Erythroblast (primary cell): Measurements from ENCODE around the gene VSX2.

ENCODE experiments used
- DNase-seq, 2 experiments: peaks; one replicate each; lab custom pipeline; 2025; lab: John Stamatoyannopoulos, UW
- GATA1 ChIP-seq: IDR thresholded peaks from 2 replicates; pipeline ENCODE4 v1.6.1; 2011; ENCODE audit warnings: low read depth, mild to moderate bottlenecking, control low read depth, low read length, moderate library complexity
- POLR2A ChIP-seq: IDR thresholded peaks from 2 replicates; pipeline ENCODE4 v1.6.1; 2011; ENCODE audit warnings: mild to moderate bottlenecking, low read length

VSX2 gene

DNA sequence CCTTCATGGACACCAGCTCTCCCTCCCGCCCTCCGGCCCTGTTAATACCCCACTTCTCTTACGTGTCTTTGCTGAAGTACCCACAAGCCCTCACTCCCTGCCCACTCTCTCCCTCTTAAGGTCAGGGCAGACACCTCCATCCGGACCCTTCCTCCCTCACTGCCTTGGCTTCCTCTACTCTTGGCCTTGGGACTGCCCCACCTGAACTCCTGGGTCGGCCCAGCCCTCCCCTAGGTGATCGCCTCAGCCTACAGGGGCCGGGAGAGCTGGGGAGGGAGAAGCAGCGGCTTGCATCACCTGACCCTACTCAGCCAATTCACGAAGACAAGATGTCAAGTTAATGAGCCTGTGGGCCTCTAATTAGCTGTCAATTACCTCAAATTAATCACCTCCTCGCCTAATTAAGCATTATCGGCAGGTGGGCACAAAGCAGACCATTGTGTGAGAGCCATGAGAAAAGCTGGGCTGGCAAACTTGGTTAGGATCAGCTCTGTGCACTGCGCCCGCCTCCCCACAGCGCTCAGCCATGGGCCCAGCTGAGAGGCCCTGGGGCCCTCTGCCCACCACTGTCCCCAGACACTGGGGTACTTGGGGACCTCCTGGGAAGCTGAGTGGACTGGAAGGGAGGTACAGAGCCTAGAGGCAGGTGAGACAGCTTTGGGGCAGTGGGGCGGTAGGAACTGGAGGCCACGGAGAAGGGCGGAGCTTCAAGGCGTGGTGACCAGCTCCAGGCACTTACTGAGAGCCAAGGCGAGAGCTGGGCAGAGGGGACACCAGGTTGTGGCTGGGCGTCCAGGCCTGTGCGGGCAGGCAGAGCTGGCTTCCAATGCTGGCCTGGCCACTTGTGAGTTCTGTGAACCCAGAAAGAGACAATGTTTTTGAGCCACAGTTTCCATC, 25.1 kb upstream of the VSX2 start:
- TF ChIP-seq GATA1 (no peak), POLR2A (no peak)
- no peak for DNase-seq

DNA sequence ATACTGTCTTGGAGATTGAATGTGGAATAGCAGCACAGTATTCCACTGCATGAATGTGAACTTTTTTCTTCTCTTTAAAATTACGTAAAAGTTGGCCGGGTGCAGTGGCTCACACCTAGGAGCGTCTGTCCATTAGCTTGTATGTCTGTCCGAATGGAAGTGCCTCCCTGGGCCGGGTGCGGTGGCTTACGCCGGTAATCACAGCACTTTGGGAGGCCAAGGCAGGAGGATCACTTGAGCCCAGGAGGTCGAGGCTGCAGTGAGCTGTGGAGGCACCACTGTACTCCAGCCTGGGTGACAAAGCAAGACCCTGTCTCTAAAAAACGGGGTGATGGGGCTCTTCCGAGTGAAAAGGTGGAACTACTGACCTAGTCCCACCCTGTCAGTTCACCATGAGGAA, 22.6 kb upstream of the VSX2 start:
- no peak for DNase-seq
- TF ChIP-seq POLR2A (no peak), GATA1 (no peak)

DNA sequence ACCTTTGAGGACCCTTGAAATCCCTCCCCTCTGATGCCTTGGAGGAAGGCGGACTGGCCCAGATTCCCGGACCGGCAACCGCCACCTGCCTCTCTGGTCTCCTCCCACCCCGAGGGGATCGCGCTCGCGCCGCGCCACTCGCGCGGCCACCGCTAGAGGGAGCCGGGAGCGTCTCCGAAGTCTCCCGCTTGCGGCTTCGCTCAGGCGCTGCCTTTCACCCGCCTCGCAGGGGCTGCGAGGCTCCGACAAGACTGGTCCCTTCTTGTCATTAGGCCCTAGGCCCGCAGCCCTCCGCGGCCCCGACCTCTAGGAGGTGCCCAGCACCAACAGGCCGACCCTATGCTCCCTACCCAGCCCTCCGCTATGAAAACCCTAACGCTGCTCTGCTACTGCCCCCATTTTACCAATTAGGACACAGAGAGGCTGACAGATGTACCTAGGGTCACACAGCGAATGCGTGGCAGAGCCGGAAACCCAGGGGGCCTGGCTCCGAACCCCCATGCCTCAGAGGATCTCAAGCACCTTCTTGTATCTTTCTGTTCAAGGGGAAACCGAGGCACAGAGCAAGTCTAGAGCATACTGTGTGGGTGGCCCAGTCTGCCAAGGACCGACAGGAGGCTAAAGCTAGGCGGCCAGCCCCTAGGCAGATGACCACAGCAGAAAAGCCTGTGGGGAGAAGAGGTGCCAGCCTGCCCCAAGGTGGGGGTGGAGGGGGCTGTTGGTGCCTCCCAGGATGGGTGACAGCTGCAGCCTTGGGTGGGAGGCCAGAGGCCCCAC, 21.4 kb upstream of the VSX2 start:
- TF ChIP-seq GATA1 (no peak), POLR2A (no peak)
- DNase-seq = peak; percentile 69 to 79

DNA sequence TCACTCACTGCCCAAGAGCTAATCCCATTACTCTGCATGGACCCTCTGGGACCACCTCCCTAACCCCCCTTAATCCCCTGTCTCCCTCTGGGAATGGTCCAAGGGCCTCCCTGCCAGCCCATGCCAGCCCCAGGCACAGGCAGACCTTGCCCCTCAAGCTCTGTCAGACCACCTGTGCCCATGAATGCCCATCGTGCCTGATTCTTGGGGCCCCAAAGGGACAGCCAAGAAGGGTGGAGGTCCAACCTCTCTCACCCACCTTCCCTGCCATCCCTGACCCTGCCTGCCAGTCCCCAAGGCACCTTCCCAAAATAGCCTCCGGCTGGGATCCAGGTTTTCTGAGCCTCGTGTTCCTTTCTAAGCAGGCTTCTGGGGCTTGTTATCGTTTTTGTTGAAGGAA, 20.8 kb upstream of the VSX2 start:
- no peak for TF ChIP-seq POLR2A
- TF ChIP-seq GATA1 = no peak
- DNase-seq = no peak

DNA sequence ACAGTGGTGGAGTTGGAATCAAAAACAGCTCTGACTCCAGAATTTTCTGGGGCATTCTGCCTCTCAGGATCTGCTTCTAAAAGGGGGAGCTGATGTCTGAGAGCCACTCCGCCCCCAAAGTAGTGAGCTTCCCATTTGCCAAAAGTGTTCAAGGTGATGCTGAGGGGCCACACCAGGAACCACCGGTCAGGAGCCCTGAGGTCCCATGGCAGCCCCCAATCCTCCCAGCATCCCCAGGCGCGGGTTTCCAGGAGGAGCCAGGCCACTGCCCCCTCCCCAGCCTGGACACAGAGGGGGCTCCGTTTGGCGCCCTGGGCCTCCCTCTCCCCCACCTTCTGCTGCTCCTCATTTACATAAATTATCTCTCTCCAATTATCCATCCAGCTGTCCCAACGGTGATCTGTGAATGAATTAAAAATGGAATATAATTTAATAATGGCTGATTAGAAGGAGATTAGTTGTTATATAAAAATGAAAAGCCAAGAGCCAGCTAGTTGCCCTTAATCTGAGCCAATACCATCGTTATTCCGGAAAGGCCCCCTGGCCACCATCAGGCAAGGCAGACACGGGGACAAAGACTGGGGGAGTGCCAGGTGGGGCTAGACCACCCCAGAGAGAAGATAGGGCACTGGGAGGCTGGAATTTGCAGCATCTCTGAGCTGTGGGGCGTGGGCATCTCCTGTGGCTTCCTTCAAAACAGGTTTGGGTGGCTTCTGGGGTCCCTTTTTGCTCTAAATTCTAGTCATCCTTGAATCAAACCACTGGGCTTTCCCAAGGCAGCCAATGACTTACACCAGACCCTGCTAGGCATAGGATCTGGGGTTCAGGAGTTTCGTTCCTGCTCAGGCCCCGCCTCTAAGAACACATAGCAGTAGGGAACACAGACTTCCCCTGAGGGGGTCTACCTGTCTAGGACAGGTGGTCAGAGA, 19.7 kb upstream of the VSX2 start:
- DNase-seq = no peak
- TF ChIP-seq POLR2A = no peak
- TF ChIP-seq GATA1 = no peak

DNA sequence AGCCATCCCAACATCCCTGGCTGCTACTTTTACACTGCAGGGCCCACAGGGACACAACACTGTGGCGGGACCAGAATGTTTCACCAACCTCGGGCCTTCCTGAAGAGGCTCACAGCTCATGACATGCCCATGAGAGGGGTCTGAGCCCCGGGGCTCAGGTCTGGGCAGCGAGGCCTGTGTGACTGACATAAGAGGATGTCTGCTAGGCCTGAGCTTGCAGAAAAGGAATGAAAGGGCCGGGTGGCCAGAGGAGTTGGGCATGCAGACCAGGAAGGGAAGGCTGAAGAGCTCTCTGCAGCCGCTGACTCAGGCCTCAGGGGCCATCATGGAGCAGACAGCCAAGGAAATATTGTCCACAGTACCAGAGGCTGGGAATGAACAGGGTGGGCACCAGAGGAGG, 18.3 kb upstream of the VSX2 start:
- DNase-seq = no peak
- TF ChIP-seq GATA1 (no peak), POLR2A (no peak)

DNA sequence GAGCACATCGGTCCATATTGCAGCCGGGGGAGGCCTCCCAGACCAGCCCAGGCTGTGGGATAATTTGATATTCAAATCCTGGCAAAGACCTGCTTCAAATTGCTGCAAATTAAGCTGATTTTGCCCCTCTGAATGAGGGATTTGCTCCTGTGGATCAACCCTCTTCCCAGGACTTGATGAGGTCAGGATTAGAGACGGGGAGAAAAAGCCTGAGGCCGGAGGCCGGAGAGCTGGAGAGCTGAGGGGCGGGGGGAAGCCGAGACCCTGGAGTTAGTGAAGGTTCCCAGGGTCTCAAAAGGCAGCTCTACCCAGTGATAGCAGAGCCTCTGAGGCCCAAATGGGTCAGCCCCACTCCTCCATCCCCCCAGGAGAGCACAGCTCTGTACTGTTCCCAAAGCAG, 17.5 kb upstream of the VSX2 start:
- TF ChIP-seq GATA1 (no peak), POLR2A (no peak)
- no peak for DNase-seq

DNA sequence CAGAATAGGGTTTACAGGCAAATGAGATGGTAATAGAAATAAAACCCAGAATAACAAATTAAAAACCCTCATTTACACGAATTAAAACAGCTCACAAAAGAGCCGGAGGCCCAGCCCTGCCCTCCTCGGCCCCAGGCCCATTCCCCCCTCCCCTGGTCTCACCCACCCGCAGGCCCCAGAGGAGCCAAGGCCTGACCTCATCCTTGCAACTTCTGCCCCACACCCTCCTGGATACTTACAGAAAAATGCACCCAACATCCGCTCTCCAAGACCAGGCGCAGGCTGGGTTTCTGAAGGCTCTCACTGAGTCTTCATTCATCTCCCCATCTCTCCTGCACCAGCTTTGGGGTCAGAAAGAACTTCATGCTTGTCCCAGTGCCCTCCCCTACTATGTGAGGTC, 16.2 kb upstream of the VSX2 start:
- TF ChIP-seq POLR2A = no peak
- no peak for TF ChIP-seq GATA1
- no peak for DNase-seq

DNA sequence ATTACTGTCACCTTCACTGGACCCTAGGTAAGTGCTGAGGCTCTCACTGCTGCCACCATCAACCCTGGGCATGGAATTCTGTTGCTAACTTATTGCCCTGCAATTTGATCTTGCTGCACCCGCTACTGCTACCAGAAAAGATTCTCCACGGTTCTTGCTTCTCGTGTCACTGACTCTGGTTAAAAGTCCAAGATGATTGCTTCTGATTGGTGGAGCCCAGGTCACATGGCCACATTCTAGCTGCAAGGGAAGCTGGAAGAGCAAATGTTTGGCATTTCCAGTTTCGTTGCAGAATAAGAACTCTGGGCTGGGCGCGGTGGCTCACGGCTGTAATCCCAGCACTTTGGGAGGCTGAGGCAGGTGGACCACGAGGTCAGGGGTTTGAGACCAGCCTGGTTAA, 7.5 kb upstream of the VSX2 start:
- no peak for TF ChIP-seq POLR2A
- no peak for TF ChIP-seq GATA1
- no peak for DNase-seq

DNA sequence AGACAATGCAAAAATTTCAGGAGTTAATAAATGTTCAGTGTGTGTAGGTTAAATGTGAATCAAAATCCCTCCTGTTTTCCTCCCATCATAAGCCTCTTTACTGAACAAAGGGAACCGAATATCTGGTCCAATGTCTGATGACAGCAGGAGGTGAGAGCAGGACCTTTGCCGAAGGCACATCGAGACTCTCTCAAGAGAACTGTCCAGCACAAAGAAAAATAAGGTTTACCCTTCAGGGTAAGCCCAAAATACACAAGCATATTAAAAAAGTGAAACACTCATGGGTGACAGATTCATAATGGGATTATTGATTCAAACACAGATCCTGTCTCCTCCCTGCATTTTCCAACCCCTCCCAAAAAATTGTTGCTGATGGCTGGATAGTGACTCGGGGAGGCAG, 4.2 kb upstream of the VSX2 start:
- no peak for DNase-seq
- TF ChIP-seq GATA1 (no peak), POLR2A (no peak)

DNA sequence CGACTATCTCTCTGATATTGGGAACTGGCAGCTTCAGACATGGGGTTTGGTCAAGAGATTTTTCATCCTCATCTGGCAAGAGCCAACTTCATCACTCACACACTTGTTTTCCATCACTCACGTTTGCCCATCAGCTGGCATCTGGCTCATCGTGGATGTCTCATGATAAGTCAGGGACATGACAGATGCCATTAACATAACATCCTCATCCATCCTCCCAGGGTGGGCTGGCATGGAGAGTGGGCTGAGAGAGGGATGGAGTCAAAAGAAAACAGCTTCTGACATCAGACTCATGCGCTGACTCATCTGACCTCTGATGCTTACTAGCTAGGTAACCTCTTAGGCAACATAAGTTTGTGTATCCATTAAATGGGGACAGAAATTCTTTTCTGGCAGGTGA, 1.8 kb upstream of the VSX2 start:
- TF ChIP-seq POLR2A (no peak), GATA1 (no peak)
- DNase-seq = peak in 1 of 2 experiments; percentile 23

DNA sequence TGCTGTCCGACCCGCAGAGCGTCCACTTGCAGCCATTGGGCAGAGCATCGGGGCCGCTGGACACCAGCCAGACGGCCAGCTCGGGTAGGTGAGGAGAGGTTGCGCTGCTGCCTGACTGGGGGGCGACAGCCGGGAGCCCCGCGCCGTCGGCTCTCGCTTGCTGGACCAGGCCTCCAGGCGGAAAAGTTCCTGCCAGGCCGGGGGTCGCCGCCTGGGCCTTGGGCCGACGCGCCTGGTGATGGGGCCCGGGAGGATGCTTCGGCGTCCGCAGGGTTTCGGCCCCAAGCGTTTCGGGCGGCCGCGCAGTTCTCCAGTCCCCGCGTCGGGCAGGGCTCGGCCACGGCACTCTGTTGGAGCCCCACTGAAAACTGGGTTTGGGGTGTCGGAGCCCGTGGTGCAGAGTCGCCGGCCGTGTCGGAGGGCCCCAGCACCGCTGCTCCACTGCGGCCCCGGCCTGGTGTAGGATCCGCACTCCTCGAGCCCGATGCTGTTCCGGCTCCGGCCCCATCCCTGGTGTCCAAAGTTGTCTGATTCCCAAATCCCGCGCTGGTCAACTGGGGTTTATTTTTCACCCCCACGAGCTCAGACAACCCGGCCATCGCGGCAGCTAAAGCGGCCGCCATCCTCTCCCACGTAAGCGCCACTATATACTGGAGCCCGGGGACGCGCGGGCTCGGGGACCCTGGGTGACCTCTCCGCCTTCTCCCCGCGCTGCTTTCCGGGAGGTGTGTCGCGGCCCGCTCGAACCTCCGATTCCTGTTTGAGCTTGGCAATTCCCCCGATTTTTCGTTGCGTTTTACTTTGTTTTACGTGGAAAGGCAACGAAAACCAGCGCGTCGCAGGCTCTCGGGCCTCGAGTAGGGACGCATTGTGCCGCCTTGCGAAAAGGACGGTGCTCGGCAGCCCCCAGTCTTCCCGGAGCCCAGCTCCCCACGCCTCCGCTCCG, 872 bp downstream of the VSX2 start:
- DNase-seq = no peak

More for the DNA sequence above, 872 bp downstream of the VSX2 start:
- no peak for TF ChIP-seq GATA1
- TF ChIP-seq POLR2A = no peak
